ENCODE measurements around the gene PLXNA4.

Gene PLXNA4

DNA sequence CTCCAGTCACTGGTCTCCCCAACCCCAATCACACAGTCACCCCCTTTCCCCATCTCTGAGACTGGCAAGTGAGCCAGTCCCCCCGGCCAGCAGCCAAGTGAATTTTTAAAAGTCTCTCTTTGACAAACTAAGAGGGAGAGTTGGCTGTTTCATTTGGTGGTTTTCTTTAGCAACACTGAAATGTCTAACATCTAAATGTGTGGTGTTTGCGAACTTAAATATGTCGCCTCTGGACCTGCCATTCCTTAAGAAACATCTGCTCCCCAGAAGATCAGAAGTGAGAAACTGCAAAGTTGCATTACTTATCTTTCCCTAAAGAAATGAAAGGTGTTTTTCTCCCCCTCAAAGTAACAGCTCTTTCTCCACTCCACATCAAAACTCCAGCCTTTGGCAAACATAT, 34.7 kb upstream of the PLXNA4 start:
- Histone ChIP-seq H3K36me3 (ENCODE audit: control insufficient read depth in 1 of 2, insufficient read depth in 2 of 2, low read length in 2 of 2) (no peaks in the 10 kb centered on the region), H3K4me1 (ENCODE audit: control insufficient read depth in 1 of 2, insufficient read depth in 2 of 2, low read length in 2 of 2) (peaks cover 0 to 4% of the 10 kb centered on the region in 2 experiments), H3K9ac (ENCODE audit: low read length) (no peak overlapping the region), H3K27ac (ENCODE audit: low read depth, low read length) (no peak overlapping the region), H3K18ac (ENCODE audit: low read length) (no peak overlapping the region), H3K9me3 (ENCODE audit: insufficient read depth, low read depth, low read length) (peaks cover 4% of the 10 kb centered on the region), H2AK5ac (ENCODE audit: low read length) (no peak overlapping the region), H3K4ac (ENCODE audit: low read depth, low read length) (no peak overlapping the region), H2BK12ac (ENCODE audit: low read length) (no peak overlapping the region), H2BK120ac (ENCODE audit: insufficient read depth, low read length, poor library complexity) (no peak overlapping the region), H3K14ac (ENCODE audit: low read length) (no peak overlapping the region), H3K79me1 (ENCODE audit: low read length) (no peaks in the 10 kb centered on the region), H2AFZ (ENCODE audit: insufficient read depth, low read length, poor library complexity) (no peak overlapping the region), H4K91ac (ENCODE audit: low read depth, low read length) (no peak overlapping the region), H3K27me3 (ENCODE audit: insufficient read depth, low read length) (no peaks in the 10 kb centered on the region), H3K23ac (ENCODE audit: low read length) (no peak overlapping the region), H4K8ac (ENCODE audit: low read depth, low read length) (no peak overlapping the region), H2BK5ac (ENCODE audit: low read depth, low read length, poor library complexity) (no peak overlapping the region), H3K79me2 (ENCODE audit: control insufficient read depth, insufficient read depth, low read length, poor library complexity) (no peaks in the 10 kb centered on the region), H3K4me3 (ENCODE audit: low read depth, low read length) (no peak overlapping the region), H4K12ac (ENCODE audit: low read depth, low read length) (no peak overlapping the region), H3K4me2 (ENCODE audit: low read length) (no peak overlapping the region)
- WGBS (ENCODE audit: extremely low coverage, insufficient coverage, insufficient read length), result no CpG with 5 or more reads among the region's 3 CpGs
- no peak for DNase-seq

DNA sequence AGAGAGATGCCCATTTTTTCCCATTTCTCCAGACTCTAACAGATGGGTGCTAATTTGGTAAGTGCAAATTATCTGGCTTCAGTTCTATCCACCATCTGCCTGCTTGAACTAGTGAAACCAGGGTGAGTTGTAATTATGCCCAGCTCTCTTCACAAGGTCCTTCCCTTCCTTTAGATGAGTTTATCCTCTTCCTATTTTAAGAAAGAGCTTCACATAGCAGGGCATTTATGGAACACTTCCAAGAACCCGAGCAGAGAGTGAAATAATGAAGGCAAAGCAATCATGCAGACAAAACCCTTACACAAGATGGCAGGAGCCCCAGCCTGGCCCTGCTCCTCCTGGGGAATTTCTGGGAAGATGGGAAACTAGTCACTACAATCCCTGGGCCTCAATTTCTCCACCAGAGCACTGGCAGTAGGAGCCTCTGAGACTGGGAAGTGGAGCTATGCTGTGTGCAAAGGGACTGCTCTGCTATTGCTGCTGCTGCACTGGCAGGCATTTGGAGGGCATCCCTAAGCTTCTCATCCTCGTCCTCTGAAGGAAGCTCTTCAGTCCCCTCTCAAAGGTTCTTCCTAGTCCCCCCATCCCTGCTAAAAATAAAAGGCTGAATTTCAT, 33.7 kb upstream of the PLXNA4 start:
- H2AFZ ChIP-seq (ENCODE audit: insufficient read depth, low read length, poor library complexity), result no peak overlapping the region
- H3K27ac ChIP-seq (ENCODE audit: low read depth, low read length), result no peak overlapping the region
- H3K79me2 ChIP-seq (ENCODE audit: control insufficient read depth, insufficient read depth, low read length, poor library complexity), result no peaks in the 10 kb centered on the region
- no peak overlapping the region for H3K18ac ChIP-seq (ENCODE audit: low read length)
- no peak overlapping the region for H4K12ac ChIP-seq (ENCODE audit: low read depth, low read length)
- no peak overlapping the region for H4K8ac ChIP-seq (ENCODE audit: low read depth, low read length)
- H3K4me3 ChIP-seq (ENCODE audit: low read depth, low read length), result no peak overlapping the region
- H3K4ac ChIP-seq (ENCODE audit: low read depth, low read length), result no peak overlapping the region
- no CpG with 5 or more reads among the region's 2 CpGs for WGBS (ENCODE audit: extremely low coverage, insufficient coverage, insufficient read length)
- H2BK5ac ChIP-seq (ENCODE audit: low read depth, low read length, poor library complexity), result no peak overlapping the region
- no peaks in the 10 kb centered on the region for H3K27me3 ChIP-seq (ENCODE audit: insufficient read depth, low read length)
- no peak overlapping the region for H2BK12ac ChIP-seq (ENCODE audit: low read length)
- H4K91ac ChIP-seq (ENCODE audit: low read depth, low read length), result no peak overlapping the region
- H3K79me1 ChIP-seq (ENCODE audit: low read length), result no peaks in the 10 kb centered on the region
- no peak overlapping the region for H3K14ac ChIP-seq (ENCODE audit: low read length)
- H2AK5ac ChIP-seq (ENCODE audit: low read length), result no peak overlapping the region
- H2BK120ac ChIP-seq (ENCODE audit: insufficient read depth, low read length, poor library complexity), result no peak overlapping the region
- H3K9me3 ChIP-seq (ENCODE audit: insufficient read depth, low read depth, low read length), result peaks cover 3% of the 10 kb centered on the region
- DNase-seq, result no peak
- H3K36me3 ChIP-seq (ENCODE audit: control insufficient read depth in 1 of 2, insufficient read depth in 2 of 2, low read length in 2 of 2), result no peaks in the 10 kb centered on the region
- H3K9ac ChIP-seq (ENCODE audit: low read length), result no peak overlapping the region
- peaks cover 0 to 2% of the 10 kb centered on the region in 2 experiments for H3K4me1 ChIP-seq (ENCODE audit: control insufficient read depth in 1 of 2, insufficient read depth in 2 of 2, low read length in 2 of 2)
- no peak overlapping the region for H3K4me2 ChIP-seq (ENCODE audit: low read length)
- H3K23ac ChIP-seq (ENCODE audit: low read length), result no peak overlapping the region

DNA sequence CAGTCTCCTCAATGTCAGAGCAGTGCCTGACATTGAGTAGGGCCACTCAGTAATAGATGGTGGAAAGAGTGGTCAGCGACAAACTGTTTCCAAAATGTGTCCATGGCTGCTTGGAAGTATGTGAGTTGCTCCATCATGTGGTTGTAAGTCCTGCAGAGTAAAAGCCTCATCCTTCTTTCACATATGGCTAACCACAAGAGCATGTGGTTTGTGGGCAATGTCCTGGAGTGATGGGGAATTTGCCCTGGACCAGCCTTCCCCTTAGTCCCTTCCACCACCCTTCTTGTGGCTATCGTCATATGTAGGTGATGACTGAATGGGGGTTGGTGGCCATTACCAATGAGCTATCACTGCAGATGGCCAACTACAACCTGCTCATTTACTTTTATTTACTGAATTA, 33.0 kb upstream of the PLXNA4 start:
- no peaks in the 10 kb centered on the region for H3K4me1 ChIP-seq (ENCODE audit: control insufficient read depth in 1 of 2, insufficient read depth in 2 of 2, low read length in 2 of 2)
- H2BK12ac ChIP-seq (ENCODE audit: low read length), result no peak overlapping the region
- WGBS (ENCODE audit: extremely low coverage, insufficient coverage, insufficient read length), result no CpG with 5 or more reads among the region's 2 CpGs
- H3K79me1 ChIP-seq (ENCODE audit: low read length), result no peaks in the 10 kb centered on the region
- no peak overlapping the region for H3K4me2 ChIP-seq (ENCODE audit: low read length)
- H3K27ac ChIP-seq (ENCODE audit: low read depth, low read length), result no peak overlapping the region
- peaks cover 3% of the 10 kb centered on the region for H3K9me3 ChIP-seq (ENCODE audit: insufficient read depth, low read depth, low read length)
- H3K79me2 ChIP-seq (ENCODE audit: control insufficient read depth, insufficient read depth, low read length, poor library complexity), result no peaks in the 10 kb centered on the region
- H3K23ac ChIP-seq (ENCODE audit: low read length), result no peak overlapping the region
- no peak overlapping the region for H3K9ac ChIP-seq (ENCODE audit: low read length)
- H3K4ac ChIP-seq (ENCODE audit: low read depth, low read length), result no peak overlapping the region
- no peak overlapping the region for H3K14ac ChIP-seq (ENCODE audit: low read length)
- no peak overlapping the region for H2BK5ac ChIP-seq (ENCODE audit: low read depth, low read length, poor library complexity)
- H4K91ac ChIP-seq (ENCODE audit: low read depth, low read length), result no peak overlapping the region
- H2BK120ac ChIP-seq (ENCODE audit: insufficient read depth, low read length, poor library complexity), result no peak overlapping the region
- no peaks in the 10 kb centered on the region for H3K36me3 ChIP-seq (ENCODE audit: control insufficient read depth in 1 of 2, insufficient read depth in 2 of 2, low read length in 2 of 2)
- no peak overlapping the region for H2AK5ac ChIP-seq (ENCODE audit: low read length)
- no peaks in the 10 kb centered on the region for H3K27me3 ChIP-seq (ENCODE audit: insufficient read depth, low read length)
- H4K12ac ChIP-seq (ENCODE audit: low read depth, low read length), result no peak overlapping the region
- DNase-seq, result no peak
- H3K18ac ChIP-seq (ENCODE audit: low read length), result no peak overlapping the region
- H3K4me3 ChIP-seq (ENCODE audit: low read depth, low read length), result no peak overlapping the region
- H4K8ac ChIP-seq (ENCODE audit: low read depth, low read length), result no peak overlapping the region
- H2AFZ ChIP-seq (ENCODE audit: insufficient read depth, low read length, poor library complexity), result no peak overlapping the region

DNA sequence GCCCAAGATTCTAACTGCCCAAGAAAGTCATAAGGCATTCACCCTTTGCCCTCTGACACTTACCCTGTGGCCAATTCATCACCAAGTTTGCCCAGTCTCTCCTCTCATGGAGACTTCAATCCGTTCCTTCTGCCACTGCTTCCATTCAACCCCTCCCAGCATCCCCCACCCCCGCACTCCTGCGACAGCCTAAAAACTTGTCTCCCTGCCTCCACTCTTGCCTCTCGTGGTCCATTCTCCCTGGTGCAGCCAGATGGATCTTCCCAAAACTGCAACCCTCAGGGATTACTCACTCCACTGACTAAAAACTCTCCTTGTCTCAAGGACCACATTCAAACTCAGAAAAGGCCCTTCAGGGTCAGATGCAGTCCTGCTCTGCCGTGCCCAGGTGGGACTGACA, 32.3 kb upstream of the PLXNA4 start:
- WGBS (ENCODE audit: extremely low coverage, insufficient coverage, insufficient read length), result no CpG with 5 or more reads among the region's 5 CpGs
- H3K18ac ChIP-seq (ENCODE audit: low read length), result no peak overlapping the region
- H3K14ac ChIP-seq (ENCODE audit: low read length), result no peak overlapping the region
- H2AK5ac ChIP-seq (ENCODE audit: low read length), result no peak overlapping the region
- H2BK120ac ChIP-seq (ENCODE audit: insufficient read depth, low read length, poor library complexity), result no peak overlapping the region
- H3K79me1 ChIP-seq (ENCODE audit: low read length), result no peaks in the 10 kb centered on the region
- no peak overlapping the region for H3K23ac ChIP-seq (ENCODE audit: low read length)
- no peaks in the 10 kb centered on the region for H3K4me1 ChIP-seq (ENCODE audit: control insufficient read depth in 1 of 2, insufficient read depth in 2 of 2, low read length in 2 of 2)
- H4K12ac ChIP-seq (ENCODE audit: low read depth, low read length), result no peak overlapping the region
- H3K4me2 ChIP-seq (ENCODE audit: low read length), result no peak overlapping the region
- no peak overlapping the region for H2BK12ac ChIP-seq (ENCODE audit: low read length)
- H3K4ac ChIP-seq (ENCODE audit: low read depth, low read length), result no peak overlapping the region
- no peak overlapping the region for H4K8ac ChIP-seq (ENCODE audit: low read depth, low read length)
- no peak overlapping the region for H3K4me3 ChIP-seq (ENCODE audit: low read depth, low read length)
- no peak overlapping the region for H2AFZ ChIP-seq (ENCODE audit: insufficient read depth, low read length, poor library complexity)
- H3K9me3 ChIP-seq (ENCODE audit: insufficient read depth, low read depth, low read length), result peaks cover 3% of the 10 kb centered on the region
- H3K36me3 ChIP-seq (ENCODE audit: control insufficient read depth in 1 of 2, insufficient read depth in 2 of 2, low read length in 2 of 2), result no peaks in the 10 kb centered on the region
- no peak for DNase-seq
- no peaks in the 10 kb centered on the region for H3K79me2 ChIP-seq (ENCODE audit: control insufficient read depth, insufficient read depth, low read length, poor library complexity)
- no peak overlapping the region for H3K9ac ChIP-seq (ENCODE audit: low read length)
- no peaks in the 10 kb centered on the region for H3K27me3 ChIP-seq (ENCODE audit: insufficient read depth, low read length)
- no peak overlapping the region for H3K27ac ChIP-seq (ENCODE audit: low read depth, low read length)
- no peak overlapping the region for H2BK5ac ChIP-seq (ENCODE audit: low read depth, low read length, poor library complexity)
- no peak overlapping the region for H4K91ac ChIP-seq (ENCODE audit: low read depth, low read length)

All from trophoblast cell (in vitro differentiated cells and primary cell).